Nasal cavity respiratory epithelium epithelial cell of viscerocranial mucosa (primary cell): ENCODE results near the gene NLRX1. TPM values are rescaled to one million over a fixed set of nuclear protein-coding genes. Genes with fewer than 3 reads are reported as not detected.

ENCODE experiments used
- total RNA-seq: library from RNA; depleted of rRNA; stranded (reverse); fragments of >200 nt; gene quantifications from 2 replicates; pipeline ENCODE4 v1.2.3, GENCODE V29; 2014

Gene NLRX1, protein sequence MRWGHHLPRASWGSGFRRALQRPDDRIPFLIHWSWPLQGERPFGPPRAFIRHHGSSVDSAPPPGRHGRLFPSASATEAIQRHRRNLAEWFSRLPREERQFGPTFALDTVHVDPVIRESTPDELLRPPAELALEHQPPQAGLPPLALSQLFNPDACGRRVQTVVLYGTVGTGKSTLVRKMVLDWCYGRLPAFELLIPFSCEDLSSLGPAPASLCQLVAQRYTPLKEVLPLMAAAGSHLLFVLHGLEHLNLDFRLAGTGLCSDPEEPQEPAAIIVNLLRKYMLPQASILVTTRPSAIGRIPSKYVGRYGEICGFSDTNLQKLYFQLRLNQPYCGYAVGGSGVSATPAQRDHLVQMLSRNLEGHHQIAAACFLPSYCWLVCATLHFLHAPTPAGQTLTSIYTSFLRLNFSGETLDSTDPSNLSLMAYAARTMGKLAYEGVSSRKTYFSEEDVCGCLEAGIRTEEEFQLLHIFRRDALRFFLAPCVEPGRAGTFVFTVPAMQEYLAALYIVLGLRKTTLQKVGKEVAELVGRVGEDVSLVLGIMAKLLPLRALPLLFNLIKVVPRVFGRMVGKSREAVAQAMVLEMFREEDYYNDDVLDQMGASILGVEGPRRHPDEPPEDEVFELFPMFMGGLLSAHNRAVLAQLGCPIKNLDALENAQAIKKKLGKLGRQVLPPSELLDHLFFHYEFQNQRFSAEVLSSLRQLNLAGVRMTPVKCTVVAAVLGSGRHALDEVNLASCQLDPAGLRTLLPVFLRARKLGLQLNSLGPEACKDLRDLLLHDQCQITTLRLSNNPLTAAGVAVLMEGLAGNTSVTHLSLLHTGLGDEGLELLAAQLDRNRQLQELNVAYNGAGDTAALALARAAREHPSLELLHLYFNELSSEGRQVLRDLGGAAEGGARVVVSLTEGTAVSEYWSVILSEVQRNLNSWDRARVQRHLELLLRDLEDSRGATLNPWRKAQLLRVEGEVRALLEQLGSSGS
- total RNA-seq, result 25.6 and 28.9 TPM in 2 replicates

DNA sequence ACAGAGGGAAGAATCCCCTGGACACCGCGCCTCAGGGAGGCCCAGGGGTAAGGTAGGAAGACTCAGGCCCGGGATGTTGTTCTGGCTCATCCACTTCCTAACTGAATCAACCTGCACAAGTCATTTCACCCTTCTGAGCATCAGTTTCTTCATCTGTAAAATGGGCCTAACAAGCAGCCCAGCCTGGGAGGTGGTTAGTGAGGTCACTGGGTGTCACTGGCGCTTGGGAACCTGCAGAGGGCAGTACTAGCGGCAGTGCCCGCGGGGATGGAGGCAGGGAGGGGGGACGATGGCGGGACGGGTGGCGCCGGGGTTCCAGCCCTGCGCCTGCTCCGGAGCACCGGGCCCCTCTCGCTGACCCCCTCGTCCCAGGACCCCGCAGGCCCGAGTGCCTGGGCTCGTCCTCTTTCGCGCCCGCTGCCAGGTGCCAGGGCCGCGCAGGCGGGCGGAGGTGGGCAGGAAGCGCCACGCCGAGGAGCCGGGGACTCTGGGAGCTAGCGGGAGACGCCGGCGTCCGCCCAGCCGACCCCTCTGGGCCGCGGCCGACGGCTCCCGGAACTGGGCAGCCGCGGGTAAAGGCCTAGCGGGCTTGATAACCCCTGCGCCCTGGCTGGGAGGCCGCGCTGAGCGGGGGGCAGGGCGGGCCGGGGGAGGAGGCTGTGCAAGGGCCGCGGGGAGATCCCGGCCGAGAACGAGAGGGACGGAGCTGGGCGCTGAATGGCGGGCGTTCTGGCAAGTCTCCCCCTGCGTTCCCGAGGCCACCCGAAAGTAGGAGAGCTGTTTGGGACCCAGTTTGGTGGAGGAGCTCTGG is at the start of gene NLRX1:
Gene NLRX1, plus strand, starts transcription at position 255 of the 811 bp plus-strand sequence. CDS start 2,679 bp downstream, outside the sequence.

DNA sequence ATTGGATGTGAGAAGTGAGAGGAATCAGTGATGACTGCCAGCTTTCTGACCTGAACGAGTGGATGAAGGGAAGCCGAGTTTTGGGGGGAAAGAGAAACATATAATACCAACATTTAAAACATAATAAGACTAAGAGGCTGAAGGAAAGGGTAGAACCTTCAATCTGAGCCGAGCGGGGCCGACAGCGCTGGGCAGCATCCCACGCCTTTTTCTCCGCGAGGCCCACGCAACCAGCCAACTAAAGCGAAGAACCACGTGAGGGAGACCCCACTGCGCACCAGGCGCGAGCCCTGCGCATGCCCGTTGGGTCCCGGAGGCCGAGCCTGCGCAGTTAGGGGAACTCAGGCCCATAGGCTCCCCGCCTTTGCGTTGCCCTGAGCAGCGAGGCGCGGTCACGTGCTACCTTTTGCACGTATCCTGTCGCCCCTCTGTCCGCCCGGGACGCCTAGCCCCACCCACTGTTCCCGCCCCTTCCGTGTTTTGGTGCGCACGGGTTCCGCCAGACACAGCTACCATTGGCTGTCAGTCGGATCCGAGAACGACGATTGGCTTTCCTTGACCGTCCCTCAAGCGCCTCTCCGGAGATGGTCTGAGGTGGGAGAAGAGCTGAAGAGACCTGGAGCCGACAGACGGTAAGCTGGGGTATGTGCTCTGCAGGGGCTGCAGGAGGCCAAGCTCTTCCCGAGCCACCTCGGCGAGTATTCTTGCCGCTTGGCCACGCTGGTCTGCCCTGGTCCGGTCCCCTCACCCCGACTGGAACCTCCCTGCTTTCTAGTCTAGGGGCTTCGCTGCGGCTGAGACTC is 47.3 kb upstream of the NLRX1 start, which contains the start of gene HINFP:
Gene HINFP, plus strand, starts transcription at position 573 of the 803 bp plus-strand sequence. CDS start 5,365 bp downstream, outside the sequence.

DNA sequence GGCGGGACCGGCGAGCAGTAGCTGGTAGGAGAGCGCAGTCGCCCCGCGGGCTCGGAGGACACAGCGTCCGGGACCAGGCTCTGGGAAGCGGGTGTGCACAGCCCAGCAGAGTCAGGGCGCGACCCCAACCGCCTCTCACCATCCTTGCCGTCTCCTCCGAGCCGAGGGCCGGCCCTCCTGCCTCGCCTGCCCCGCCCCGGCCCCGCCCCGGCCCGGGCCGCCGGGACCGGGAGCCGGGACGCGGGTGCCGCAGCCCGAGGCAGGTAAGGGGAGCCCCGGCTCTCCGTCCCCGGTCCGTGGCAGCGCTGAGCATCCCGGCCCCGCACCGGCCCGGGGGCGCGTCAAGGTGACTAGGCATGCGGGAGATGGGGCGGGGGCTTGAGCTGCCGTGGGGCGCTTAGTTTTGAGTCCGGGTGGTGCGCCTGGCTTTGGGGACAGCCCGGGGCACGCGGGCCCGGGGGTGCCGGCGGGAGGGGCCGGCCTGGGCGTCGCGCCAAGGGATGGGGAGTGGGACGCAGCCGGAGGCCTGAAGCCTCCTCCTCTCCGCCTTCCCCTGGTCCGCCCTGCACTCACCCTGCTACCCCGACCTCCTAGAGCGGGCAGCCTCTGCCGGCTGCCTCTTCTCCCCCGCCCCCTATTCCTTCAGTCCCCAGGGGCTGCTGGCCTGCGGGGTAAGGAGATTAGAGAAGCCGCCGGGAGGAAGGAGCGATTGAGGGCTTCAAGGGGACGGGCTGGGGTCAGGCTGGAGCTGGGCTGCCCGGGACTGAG is 19.3 kb upstream of the NLRX1 start, which contains the start of gene ABCG4:
Gene ABCG4, plus strand, starts transcription at position 35 of the 768 bp plus-strand sequence. CDS start 914 bp downstream, outside the sequence.

DNA sequence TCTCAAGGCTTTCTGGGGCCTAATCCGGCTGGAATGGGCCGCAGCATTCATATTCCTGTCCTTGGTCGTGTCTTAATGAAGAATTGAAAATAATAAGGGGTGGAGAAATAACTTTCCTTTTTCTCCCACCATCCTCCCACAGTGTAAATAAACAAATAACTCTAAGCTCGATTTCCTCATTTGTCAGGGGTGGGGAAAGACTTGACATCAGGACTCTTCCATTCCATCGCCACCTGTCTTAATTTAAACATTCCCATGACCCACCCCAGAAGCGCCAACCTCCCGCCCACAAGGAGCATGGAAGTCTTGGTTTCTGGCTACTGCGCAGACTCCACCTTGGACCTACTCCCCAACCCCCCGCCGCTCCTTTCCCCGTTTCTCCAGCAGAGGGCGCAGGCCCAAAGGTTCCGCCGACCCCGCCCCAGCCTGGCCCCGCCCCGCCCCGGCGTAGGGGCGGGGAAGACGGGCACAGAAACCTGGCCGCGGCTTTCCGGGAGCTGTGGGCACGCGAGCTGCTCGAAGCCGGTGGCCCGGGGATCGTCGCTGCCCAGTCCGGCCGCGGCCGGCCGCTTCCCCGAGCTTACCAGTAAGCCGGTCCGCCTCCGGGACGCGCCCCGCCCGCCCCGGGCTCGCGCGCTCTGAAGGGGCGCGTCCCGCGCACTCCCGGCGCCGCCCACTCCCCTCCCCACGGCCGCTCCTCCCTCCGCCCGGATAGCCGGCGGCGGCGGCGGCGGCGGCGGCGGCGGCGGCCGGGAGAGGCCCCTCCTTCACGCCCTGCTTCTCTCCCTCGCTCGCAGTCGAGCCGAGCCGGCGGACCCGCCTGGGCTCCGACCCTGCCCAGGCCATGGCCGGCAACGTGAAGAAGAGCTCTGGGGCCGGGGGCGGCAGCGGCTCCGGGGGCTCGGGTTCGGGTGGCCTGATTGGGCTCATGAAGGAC is 37.3 kb downstream of the NLRX1 start, which contains the start of gene CBL:
Gene CBL, plus strand, starts transcription at position 766 of the 937 bp plus-strand sequence. Its CDS starts 79 bp downstream, at position 845.

Other genes starting within 250 kb of the NLRX1 start
- gene BCL9L, start 242.8 kb upstream of the NLRX1 start, total RNA-seq, result 24.9 and 101 TPM in 2 replicates
- 0.21 and 0.34 TPM in 2 replicates for gene UPK2, start 212.4 kb upstream of the NLRX1 start, total RNA-seq
- gene FOXR1, start 197.0 kb upstream of the NLRX1 start, total RNA-seq, result not detected in 2 replicates
- 11.7 and 14.4 TPM in 2 replicates for gene CENATAC, start 170.6 kb upstream of the NLRX1 start, total RNA-seq
- 857 and 1,469 TPM in 2 replicates for gene RPS25, start 150.4 kb upstream of the NLRX1 start, total RNA-seq
- 84.6 and 107 TPM in 2 replicates for gene TRAPPC4, start 150.0 kb upstream of the NLRX1 start, total RNA-seq
- gene SLC37A4, start 137.8 kb upstream of the NLRX1 start, total RNA-seq, result 9.9 and 12.8 TPM in 2 replicates
- gene HYOU1, start 111.5 kb upstream of the NLRX1 start, total RNA-seq, result 227 and 417 TPM in 2 replicates
- gene VPS11, start 100.9 kb upstream of the NLRX1 start, total RNA-seq, result 28.0 and 31.2 TPM in 2 replicates
- 12.6 and 18.4 TPM in 2 replicates for gene HMBS, start 83.8 kb upstream of the NLRX1 start, total RNA-seq
- 21.2 and 27.1 TPM in 2 replicates for gene DPAGT1, start 66.9 kb upstream of the NLRX1 start, total RNA-seq
- 2.5 and 3.1 TPM in 2 replicates for gene C2CD2L, start 61.4 kb upstream of the NLRX1 start, total RNA-seq
- 13.0 and 21.9 TPM in 2 replicates for gene HINFP, start 47.1 kb upstream of the NLRX1 start, total RNA-seq
- gene ABCG4, start 19.7 kb upstream of the NLRX1 start, total RNA-seq, result under 0.01 and 0.07 TPM in 2 replicates
- 0.07 TPM in 1 of 2 replicates, not detected in the other for gene NHERF4, start 16.8 kb downstream of the NLRX1 start, total RNA-seq
- 9.9 and 14.6 TPM in 2 replicates for gene CBL, start 37.6 kb downstream of the NLRX1 start, total RNA-seq
- gene MCAM, start 148.4 kb downstream of the NLRX1 start, total RNA-seq, result 21.2 and 67.8 TPM in 2 replicates
- gene RNF26, start 165.8 kb downstream of the NLRX1 start, total RNA-seq, result 3.4 and 11.7 TPM in 2 replicates
- gene C1QTNF5, start 172.2 kb downstream of the NLRX1 start, total RNA-seq, result 0.34 and 0.36 TPM in 2 replicates
- gene MFRP, start 178.0 kb downstream of the NLRX1 start, total RNA-seq, result not detected in 2 replicates
- gene USP2, start 213.0 kb downstream of the NLRX1 start, total RNA-seq, result 1.4 and 2.4 TPM in 2 replicates